ENCODE data around the gene TTLL1. TPM values are rescaled to one million over a fixed set of nuclear protein-coding genes. Genes with fewer than 3 reads are reported as not detected.

The TTLL1 gene
- total RNA-seq, 1 experiment from 2014 or later = 4.3 TPM

DNA sequence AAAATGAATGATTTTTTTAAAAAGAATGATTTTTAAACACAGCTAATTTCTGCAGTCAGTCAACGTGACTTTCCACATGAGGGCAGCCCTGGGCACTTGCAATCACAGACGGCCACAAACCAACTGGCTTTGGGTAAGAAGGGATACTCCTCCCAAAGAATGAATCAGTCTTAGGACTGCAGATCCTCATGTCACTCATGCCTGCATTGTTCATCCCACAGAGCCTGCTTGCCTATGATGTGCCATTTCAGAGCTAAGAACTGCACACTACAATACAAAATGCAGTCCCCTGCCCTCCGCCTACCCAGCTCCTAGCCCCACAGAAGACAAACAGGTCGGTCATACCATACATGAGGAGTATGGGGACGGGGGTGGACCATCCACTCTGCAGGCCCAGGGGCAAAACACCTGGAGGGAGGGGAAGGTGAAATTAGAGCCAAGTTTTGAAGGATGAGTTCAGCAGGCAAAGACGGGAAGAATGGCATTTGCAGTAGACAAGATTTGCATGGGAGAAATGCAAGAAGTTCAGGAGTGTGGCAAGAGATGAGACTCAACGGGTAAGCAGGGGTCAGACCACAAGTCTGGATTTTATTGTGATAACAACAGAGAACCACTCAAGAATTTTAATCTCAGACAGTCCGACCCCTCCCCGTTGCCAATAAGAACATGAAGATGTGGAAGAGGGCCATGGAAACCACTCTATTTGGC lies 98.9 kb downstream of the TTLL1 start:
- Histone ChIP-seq H3K9me2 (ENCODE audit: insufficient read depth) (no peaks in the 10 kb centered on the region), H3K9me3 (ENCODE audit: control insufficient read depth in 1 of 2, insufficient read depth in 1 of 2, low read depth in 1 of 2, low read length in 2 of 2) (no peaks in the 10 kb centered on the region), H4K20me1 (ENCODE audit: insufficient read depth) (no peaks in the 10 kb centered on the region), H3K4me1 (ENCODE audit: control insufficient read depth in 1 of 2, insufficient read depth in 2 of 2, low read length in 2 of 2) (peaks cover 13 to 26% of the 10 kb centered on the region in 2 experiments), H3K27me3 (ENCODE audit: insufficient read depth, low read length) (no peaks in the 10 kb centered on the region), H3K36me3 (ENCODE audit: control insufficient read depth in 1 of 2, insufficient read depth in 2 of 2, low read length in 2 of 2) (no peaks in the 10 kb centered on the region), H3K4me3 (replicated peaks in 1 of 2; ENCODE audit: low read depth in 1 of 2, low read length in 2 of 2) (no peak overlapping the region), H3K79me2 (ENCODE audit: insufficient read depth, low read length) (peaks cover 83% of the 10 kb centered on the region), H2AFZ (ENCODE audit: low read depth, low read length, poor library complexity, severe bottlenecking) (no peak overlapping the region), H3K27ac (ENCODE audit: low read depth, low read length) (no peak overlapping the region), H3K4me2 (ENCODE audit: low read length) (peak overlapping the region; percentile 40), H3K9ac (ENCODE audit: low read length) (no peak overlapping the region)
- RAD21 ChIA-PET (ENCODE audit: low non-redundant PET in 1 of 2, low total read pairs in 2 of 2, uncharacterized antibody in 2 of 2, unreplicated experiment in 2 of 2) = interaction anchor here (0.5 to 0.8 kb wide), 2 partner anchors 11 to 24 kb away, joined by 3 read pairs; no protein-coding TSS in a partner anchor
- POLR2A ChIA-PET = interaction anchor here (1.0 to 2.1 kb wide), 4 partner anchors 14 to 27 kb away, joined by 3 to 7 read pairs (median 6); partner anchors contain the start of gene PACSIN2
- DNase-seq (ENCODE audit: low read depth, low spot score) = no peak
- peak; percentile 81 for ATAC-seq
- intact Hi-C loops (cut with micrococcal nuclease) = loop anchor here (1.0 kb wide), 1 partner anchor 100 kb away; no protein-coding TSS in a partner anchor
- CTCF ChIA-PET = interaction anchor here (0.8 to 1.6 kb wide), 9 partner anchors 10 to 123 kb away, joined by 3 to 6 read pairs (median 4); no protein-coding TSS in a partner anchor
- TF ChIP-seq SP1 (IDR thresholded peaks at IDR 0.05; ENCODE audit: low read depth) (no peak), ZNF274 (IDR thresholded peaks at IDR 0.05; ENCODE audit: low read depth, low read length) (no peak), EZH2 (IDR thresholded peaks at IDR 0.05) (no peak), ELF1 (IDR thresholded peaks at IDR 0.05; ENCODE audit: borderline replicate concordance, low read depth) (no peak), ZFX (IDR thresholded peaks at IDR 0.05) (no peak), RAD21 (IDR thresholded peaks at IDR 0.05; ENCODE audit: low read depth) (peak; percentile 60), SIN3A (IDR thresholded peaks at IDR 0.05; ENCODE audit: low read depth) (no peak), YY1 (IDR thresholded peaks at IDR 0.05; ENCODE audit: extremely low read depth, insufficient replicate concordance, low read depth, low read length) (no peak)
- TF ChIP-seq, protein P1, sequence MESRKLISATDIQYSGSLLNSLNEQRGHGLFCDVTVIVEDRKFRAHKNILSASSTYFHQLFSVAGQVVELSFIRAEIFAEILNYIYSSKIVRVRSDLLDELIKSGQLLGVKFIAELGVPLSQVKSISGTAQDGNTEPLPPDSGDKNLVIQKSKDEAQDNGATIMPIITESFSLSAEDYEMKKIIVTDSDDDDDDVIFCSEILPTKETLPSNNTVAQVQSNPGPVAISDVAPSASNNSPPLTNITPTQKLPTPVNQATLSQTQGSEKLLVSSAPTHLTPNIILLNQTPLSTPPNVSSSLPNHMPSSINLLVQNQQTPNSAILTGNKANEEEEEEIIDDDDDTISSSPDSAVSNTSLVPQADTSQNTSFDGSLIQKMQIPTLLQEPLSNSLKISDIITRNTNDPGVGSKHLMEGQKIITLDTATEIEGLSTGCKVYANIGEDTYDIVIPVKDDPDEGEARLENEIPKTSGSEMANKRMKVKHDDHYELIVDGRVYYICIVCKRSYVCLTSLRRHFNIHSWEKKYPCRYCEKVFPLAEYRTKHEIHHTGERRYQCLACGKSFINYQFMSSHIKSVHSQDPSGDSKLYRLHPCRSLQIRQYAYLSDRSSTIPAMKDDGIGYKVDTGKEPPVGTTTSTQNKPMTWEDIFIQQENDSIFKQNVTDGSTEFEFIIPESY (IDR thresholded peaks at IDR 0.05; ENCODE audit: extremely low read depth, insufficient replicate concordance, low read length) = no peak
- TF ChIP-seq, protein P2, sequence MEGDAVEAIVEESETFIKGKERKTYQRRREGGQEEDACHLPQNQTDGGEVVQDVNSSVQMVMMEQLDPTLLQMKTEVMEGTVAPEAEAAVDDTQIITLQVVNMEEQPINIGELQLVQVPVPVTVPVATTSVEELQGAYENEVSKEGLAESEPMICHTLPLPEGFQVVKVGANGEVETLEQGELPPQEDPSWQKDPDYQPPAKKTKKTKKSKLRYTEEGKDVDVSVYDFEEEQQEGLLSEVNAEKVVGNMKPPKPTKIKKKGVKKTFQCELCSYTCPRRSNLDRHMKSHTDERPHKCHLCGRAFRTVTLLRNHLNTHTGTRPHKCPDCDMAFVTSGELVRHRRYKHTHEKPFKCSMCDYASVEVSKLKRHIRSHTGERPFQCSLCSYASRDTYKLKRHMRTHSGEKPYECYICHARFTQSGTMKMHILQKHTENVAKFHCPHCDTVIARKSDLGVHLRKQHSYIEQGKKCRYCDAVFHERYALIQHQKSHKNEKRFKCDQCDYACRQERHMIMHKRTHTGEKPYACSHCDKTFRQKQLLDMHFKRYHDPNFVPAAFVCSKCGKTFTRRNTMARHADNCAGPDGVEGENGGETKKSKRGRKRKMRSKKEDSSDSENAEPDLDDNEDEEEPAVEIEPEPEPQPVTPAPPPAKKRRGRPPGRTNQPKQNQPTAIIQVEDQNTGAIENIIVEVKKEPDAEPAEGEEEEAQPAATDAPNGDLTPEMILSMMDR (IDR thresholded peaks at IDR 0.05 in 2 of 3, conservative IDR thresholded peaks at IDR 0.05 in 1 of 3; ENCODE audit: borderline replicate concordance in 1 of 3, insufficient read depth in 1 of 3, low read depth in 2 of 3, low read length in 2 of 3) = peak; percentile 30 to 33 (median 33); a peak in 4 of 6 replicates
- TF ChIP-seq, protein P3, sequence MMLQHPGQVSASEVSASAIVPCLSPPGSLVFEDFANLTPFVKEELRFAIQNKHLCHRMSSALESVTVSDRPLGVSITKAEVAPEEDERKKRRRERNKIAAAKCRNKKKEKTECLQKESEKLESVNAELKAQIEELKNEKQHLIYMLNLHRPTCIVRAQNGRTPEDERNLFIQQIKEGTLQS (IDR thresholded peaks at IDR 0.05) = no peak
- BruUV-seq (replicated peaks) = no TSS peak

Other genes starting within 250 kb of the TTLL1 start
- gene ARFGAP3, start 232.1 kb downstream of the TTLL1 start, total RNA-seq (2021; ENCODE audit: unreplicated experiment) = 15.4 TPM
- gene PACSIN2, start 74.2 kb downstream of the TTLL1 start, total RNA-seq (2021; ENCODE audit: unreplicated experiment) = 48.2 TPM
- gene BIK, start 21.4 kb upstream of the TTLL1 start, total RNA-seq (2021; ENCODE audit: unreplicated experiment) = 31.0 TPM
- 34.8 TPM for gene MCAT, start 54.0 kb upstream of the TTLL1 start, total RNA-seq (2021; ENCODE audit: unreplicated experiment)
- 192 TPM for gene TSPO, start 62.2 kb upstream of the TTLL1 start, total RNA-seq (2021; ENCODE audit: unreplicated experiment)
- gene TTLL12, start 97.7 kb upstream of the TTLL1 start, total RNA-seq (2021; ENCODE audit: unreplicated experiment) = 100 TPM